Measurements from ENCODE around the gene CAPN9. TPM values are rescaled to one million over a fixed set of nuclear protein-coding genes. Genes with fewer than 3 reads are reported as not detected.

The CAPN9 gene
- total and polyA plus RNA-seq, 2 donors (not counting 3 experiments of a cell fraction or from before 2014, with no cell fraction given) = not detected

DNA sequence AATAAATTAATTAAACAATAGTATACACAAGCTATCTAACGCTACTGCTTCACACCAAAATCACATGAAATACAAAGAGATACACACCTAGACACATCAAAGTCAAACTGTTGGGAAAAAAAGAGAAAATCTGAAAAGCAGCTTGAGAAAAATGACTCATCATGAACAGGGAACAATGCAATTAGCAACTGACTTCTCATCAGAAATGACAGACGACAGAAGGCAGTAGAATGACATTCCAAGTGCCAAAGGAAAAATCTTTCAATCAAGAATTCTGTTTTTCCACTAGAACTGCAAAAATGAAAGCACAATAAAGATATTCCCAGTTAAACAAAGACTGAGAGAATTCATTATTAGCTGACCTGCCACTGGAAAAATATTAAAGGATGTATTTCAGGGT, 57.2 kb downstream of the CAPN9 start:
- dilution Hi-C loops (cut with MboI; ENCODE audit: extremely low pct_ligation_motif_present, low sequenced_read_pairs) = no loop called here
- BruUV-seq (replicated peaks) = no TSS peak
- POLR2A ChIA-PET = no interaction called here
- Histone ChIP-seq H3K79me2 (ENCODE audit: control insufficient read depth, insufficient read depth, low read length) (no peaks in the 10 kb centered on the region), H3K27me3 (ENCODE audit: control insufficient read depth in 2 of 2, insufficient read depth in 2 of 2, low read length in 2 of 2) (no peaks in the 10 kb centered on the region), H3K9me3 (replicated peaks; ENCODE audit: control insufficient read depth, insufficient read depth, low read length) (no peaks in the 10 kb centered on the region), H3K36me3 (ENCODE audit: control insufficient read depth in 2 of 2, extremely low read depth in 1 of 2, insufficient read depth in 2 of 2, low read length in 2 of 2) (no peaks in the 10 kb centered on the region), H3K4me1 (ENCODE audit: control insufficient read depth, extremely low read depth, insufficient read depth, low read length) (no peaks in the 10 kb centered on the region), H4K20me1 (replicated peaks; ENCODE audit: control insufficient read depth, extremely low read depth, insufficient read depth, low read length) (no peaks in the 10 kb centered on the region), H3K27ac (ENCODE audit: insufficient read depth, low read depth, low read length) (no peak overlapping the region), H3K9me1 (replicated peaks; ENCODE audit: control insufficient read depth, extremely low read depth, insufficient read depth, low read length) (no peaks in the 10 kb centered on the region), H3K9ac (replicated peaks; ENCODE audit: extremely low read depth, insufficient read depth, low read length) (no peak overlapping the region), H2AFZ (ENCODE audit: low read depth, low read length) (no peak overlapping the region), H3K4me2 (ENCODE audit: insufficient read depth, low read length) (no peak overlapping the region), H3K4me3 (replicated peaks in 1 of 3; ENCODE audit: insufficient read depth in 1 of 3, low read depth in 1 of 3, low read length in 3 of 3) (no peak overlapping the region)
- FAIRE-seq = no peak
- TF ChIP-seq JUN (IDR thresholded peaks at IDR 0.05; ENCODE audit: borderline replicate concordance, insufficient read depth, insufficient read length, low read depth) (no peak), FOS (IDR thresholded peaks at IDR 0.05; ENCODE audit: borderline replicate concordance, insufficient read depth, low read length) (no peak), POLR2A (IDR thresholded peaks at IDR 0.05; ENCODE audit: low read depth, low read length) (no peak), POLR2AphosphoS5 (IDR thresholded peaks at IDR 0.05; ENCODE audit: insufficient read depth, low read depth, low read length) (no peak), GATA2 (IDR thresholded peaks at IDR 0.05; ENCODE audit: insufficient read depth, insufficient read length, low read depth, low read length) (no peak), MYC (IDR thresholded peaks at IDR 0.05; ENCODE audit: low read depth, low read length) (no peak), EZH2 (IDR thresholded peaks at IDR 0.05; ENCODE audit: borderline replicate concordance, low read depth, low read length, severe bottlenecking) (no peak)
- TF ChIP-seq, protein P1, sequence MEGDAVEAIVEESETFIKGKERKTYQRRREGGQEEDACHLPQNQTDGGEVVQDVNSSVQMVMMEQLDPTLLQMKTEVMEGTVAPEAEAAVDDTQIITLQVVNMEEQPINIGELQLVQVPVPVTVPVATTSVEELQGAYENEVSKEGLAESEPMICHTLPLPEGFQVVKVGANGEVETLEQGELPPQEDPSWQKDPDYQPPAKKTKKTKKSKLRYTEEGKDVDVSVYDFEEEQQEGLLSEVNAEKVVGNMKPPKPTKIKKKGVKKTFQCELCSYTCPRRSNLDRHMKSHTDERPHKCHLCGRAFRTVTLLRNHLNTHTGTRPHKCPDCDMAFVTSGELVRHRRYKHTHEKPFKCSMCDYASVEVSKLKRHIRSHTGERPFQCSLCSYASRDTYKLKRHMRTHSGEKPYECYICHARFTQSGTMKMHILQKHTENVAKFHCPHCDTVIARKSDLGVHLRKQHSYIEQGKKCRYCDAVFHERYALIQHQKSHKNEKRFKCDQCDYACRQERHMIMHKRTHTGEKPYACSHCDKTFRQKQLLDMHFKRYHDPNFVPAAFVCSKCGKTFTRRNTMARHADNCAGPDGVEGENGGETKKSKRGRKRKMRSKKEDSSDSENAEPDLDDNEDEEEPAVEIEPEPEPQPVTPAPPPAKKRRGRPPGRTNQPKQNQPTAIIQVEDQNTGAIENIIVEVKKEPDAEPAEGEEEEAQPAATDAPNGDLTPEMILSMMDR (IDR thresholded peaks at IDR 0.05; ENCODE audit: extremely low read depth in 1 of 2, insufficient read depth in 1 of 2, low read depth in 1 of 2, low read length in 2 of 2) = no peak
- TF ChIP-seq, protein P2, sequence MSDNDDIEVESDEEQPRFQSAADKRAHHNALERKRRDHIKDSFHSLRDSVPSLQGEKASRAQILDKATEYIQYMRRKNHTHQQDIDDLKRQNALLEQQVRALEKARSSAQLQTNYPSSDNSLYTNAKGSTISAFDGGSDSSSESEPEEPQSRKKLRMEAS (IDR thresholded peaks at IDR 0.05; ENCODE audit: insufficient read depth, insufficient read length) = no peak
- CTCF ChIA-PET = no interaction called here
- no peak for DNase-seq (ENCODE audit: low read depth, low spot score)
- intact Hi-C loops (cut with micrococcal nuclease) = no loop called here
